HUDEP-2 (cell line): ENCODE results near the gene NRDC.

ENCODE experiments used
- DNase-seq, 76 experiments: peaks; one replicate each; lab custom pipeline; 2025; ENCODE audit not compliant: unreplicated experiment in 76 of 76; lab: John Stamatoyannopoulos, UW

The NRDC gene, protein sequence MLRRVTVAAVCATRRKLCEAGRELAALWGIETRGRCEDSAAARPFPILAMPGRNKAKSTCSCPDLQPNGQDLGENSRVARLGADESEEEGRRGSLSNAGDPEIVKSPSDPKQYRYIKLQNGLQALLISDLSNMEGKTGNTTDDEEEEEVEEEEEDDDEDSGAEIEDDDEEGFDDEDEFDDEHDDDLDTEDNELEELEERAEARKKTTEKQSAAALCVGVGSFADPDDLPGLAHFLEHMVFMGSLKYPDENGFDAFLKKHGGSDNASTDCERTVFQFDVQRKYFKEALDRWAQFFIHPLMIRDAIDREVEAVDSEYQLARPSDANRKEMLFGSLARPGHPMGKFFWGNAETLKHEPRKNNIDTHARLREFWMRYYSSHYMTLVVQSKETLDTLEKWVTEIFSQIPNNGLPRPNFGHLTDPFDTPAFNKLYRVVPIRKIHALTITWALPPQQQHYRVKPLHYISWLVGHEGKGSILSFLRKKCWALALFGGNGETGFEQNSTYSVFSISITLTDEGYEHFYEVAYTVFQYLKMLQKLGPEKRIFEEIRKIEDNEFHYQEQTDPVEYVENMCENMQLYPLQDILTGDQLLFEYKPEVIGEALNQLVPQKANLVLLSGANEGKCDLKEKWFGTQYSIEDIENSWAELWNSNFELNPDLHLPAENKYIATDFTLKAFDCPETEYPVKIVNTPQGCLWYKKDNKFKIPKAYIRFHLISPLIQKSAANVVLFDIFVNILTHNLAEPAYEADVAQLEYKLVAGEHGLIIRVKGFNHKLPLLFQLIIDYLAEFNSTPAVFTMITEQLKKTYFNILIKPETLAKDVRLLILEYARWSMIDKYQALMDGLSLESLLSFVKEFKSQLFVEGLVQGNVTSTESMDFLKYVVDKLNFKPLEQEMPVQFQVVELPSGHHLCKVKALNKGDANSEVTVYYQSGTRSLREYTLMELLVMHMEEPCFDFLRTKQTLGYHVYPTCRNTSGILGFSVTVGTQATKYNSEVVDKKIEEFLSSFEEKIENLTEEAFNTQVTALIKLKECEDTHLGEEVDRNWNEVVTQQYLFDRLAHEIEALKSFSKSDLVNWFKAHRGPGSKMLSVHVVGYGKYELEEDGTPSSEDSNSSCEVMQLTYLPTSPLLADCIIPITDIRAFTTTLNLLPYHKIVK

DNA sequence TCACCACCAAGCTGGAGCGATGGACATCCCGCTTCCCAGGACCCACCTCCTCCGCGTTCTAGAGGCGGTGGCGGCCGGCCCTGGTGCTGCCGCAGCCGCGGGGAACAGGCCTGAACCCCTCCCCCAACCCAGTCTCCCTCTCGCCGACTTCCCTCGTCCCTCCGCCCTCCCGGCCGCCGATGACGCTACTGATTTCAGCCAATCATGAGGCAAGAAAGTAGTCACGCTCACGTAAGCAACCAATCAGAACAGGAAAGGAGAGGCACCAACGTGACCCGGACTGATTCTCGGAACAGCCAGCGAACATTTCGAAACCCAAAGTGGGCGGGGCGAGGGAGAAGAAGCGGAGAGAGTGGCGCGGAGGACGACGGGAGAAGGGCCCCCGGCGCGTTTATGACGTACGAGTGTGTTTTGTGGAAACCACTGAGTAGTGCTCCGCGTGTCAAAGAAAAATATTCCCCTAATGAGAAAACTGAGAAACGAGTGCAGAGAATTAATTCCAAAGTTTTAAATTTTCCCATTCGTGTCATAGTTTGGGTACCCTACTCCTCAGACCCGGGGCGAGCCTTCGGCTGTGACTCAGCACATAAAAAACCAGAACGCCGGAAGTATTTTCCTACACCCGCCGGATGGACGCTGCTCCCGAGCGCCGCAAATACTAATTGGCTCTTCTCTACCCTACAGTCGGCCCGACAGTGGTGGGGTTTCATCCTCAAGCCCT, at the start of gene NRDC:
Gene NRDC, minus strand, starts transcription at position 112 of the 721 bp plus-strand sequence. CDS start 112 bp downstream, outside the sequence.
- peak; percentile 30 to 100 (median 99) for DNase-seq

DNA sequence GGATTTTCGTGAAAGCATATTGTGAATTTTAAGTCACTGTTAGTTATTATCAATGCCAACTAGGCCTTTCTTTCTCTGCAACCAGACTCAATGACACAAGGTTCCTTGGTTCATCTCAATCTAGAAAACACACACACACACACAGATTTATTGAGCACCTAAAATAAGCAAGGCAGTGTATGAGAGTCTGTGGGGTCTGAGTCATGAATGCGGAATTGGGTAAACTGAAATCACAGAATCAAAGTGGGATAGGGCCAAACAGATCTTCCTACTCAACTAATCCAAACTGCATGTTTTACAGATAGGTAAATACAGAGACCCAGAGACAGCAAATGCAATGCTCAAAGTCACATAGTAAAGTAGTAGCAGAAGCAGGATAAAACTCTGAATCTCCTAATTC, 48.5 kb upstream of the NRDC start:
- no peak for DNase-seq

DNA sequence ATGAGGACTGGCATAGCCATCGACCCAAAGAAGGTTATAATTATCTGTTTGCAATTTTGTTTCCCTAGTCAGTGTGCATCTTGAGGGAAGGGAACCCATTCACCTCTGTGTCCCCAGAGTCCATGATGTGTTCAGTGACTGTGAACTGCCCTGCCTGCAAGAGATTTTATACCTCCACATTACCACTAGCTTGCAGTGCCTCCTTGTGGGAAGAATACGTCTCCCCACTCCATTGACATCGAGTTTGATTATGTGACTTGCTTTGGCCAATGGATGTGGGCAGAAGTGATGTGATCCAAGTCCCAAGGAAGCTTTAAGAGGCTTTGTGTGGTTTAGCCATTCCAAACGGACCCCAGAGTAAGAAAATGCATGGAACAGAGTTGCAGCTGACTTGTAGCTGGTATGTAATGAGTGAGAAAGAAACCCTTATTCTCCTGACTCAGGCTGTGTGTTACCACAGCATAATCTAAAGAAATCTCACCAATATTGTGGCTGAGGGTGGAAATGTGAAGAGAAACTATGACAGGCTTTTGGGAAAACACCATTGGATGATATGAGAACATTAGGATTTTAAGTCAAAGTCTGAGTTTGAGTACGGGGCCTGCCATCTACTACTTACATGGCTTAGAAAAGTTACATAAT, 47.8 kb upstream of the NRDC start:
- DNase-seq, result peak in 22 of 76 experiments; percentile 1 to 44 (median 10)

DNA sequence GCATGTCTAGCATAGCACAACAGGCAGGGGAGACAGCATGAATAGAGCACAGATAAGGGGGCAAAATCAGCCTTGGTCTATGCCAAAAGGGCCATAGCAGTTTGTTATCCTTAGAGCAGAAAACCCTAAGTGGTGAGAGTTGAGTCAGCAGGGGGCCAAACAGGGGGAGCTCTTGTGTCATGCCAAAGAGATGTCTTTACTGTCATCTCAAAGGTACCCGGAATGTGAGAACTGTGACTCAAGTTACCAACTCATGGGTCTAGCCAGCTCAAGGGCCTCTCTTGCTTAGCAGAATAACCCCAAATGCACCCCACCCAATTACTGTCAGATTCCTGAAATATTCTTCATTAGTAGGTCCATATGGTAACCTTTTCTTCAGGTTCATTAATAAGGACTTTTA, 45.9 kb upstream of the NRDC start:
- no peak for DNase-seq

DNA sequence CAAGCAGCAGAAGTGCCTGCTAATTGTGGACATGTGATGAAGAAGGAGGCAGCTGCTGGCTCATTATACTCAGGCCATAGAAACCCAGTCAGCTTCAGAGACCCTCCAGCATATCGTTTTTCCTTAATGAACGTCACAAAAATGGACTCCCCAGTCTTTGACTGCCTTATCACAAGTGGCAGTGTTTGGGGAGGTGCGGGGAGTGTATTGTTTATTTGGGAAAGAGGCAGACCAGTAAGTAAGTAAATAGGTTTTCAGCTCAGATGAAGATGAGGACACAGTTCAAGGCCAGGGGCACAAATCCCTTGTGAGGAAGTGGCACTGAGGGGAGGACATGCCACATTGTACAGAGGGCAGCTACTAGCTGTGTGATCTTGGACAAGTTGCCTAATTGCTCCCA, 43.5 kb upstream of the NRDC start:
- DNase-seq, result no peak

DNA sequence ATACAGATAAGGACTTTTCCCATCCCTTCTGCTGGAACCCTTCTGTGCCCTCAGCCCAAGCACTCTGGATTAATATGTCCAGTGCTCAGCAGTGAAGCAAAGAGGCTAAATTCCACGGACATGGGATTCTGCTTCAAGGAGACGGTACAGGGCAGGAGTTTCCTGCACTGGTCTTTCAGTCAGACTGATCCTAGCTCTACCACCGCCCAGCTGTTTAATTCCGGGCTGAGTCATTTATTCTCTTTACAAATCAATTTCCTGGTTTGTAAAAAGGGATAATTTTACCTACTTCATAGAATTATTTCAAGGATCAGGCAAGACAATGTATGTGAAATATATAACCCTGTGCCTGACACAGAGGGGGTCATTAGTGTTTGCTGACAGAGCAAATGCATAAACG, 41.6 kb upstream of the NRDC start:
- DNase-seq, result no peak

DNA sequence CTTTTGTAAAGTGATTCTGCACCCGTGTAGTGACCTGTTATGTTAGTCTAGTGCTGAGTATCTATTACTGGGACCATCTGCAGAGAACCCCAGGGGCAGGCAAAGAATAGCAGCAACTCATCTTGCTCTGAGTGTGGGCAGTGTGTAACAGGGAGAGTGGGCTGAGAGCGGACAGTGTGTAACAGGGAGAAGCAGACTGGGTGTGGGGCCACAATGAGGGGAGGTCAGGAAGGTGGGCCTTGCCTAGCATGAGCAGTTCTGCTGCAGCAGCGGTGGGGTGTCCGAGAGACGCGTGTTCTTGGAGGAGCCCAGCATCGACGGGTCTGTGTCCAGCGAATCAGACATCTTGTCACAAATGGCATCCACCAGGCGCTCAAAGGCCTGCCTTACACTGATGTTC, 41.2 kb upstream of the NRDC start:
- DNase-seq, result no peak

DNA sequence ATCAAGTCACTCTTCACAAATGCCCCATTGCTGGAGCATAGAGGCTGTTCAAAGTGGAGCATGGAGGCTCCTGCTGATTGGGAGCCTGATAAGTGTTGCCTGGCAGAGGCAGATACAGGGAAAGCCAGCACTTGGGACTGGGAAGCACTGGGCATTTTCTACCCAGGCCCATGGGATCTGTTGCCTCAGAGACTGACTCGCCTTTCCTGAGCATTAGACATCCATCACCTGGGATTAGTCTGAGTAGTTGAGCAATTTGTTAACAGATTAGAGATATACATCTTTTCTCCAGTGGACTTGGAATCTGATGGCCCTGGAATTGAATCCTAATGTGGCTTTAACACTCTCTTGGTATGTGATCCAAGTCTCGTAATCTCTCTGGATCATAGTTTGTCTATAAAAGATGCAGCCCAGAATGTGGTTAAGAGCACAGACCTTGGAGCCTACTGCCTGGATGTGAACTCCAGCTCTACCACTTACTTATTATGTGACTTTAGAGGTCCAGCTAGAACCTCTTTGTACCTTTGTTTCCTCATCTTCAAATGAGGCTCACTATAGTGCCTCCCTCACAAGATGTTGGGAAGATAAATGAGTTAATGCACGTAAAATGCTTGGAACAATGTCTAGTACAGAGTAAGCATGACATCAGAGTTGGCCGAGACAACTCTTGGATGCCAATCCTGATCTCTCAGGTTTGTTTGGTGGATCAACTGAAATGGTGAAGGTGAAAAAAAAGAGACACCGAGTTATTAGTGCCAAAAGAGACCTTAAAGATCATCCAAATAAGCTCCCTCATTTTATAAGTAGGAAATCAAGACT, 38.3 kb upstream of the NRDC start:
- no peak for DNase-seq

DNA sequence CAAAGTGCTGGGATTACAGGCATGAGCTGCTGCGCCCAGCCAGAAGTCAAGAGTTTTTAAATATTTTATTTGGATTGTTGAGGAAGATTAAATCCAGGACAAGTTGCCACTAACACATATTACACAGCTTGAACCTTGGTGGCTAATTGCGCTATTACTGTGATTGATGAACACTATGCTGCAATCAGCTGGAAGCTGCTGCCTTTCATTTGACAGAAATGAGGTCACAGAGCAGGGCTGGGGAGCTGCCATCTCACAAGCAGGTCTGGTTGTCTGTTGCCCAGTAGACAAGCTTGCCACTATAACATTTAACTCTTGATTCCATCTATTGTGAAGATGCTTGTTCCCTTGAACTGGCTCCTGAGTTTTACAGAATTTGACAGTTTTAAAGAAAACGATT, 37.4 kb upstream of the NRDC start:
- no peak for DNase-seq

DNA sequence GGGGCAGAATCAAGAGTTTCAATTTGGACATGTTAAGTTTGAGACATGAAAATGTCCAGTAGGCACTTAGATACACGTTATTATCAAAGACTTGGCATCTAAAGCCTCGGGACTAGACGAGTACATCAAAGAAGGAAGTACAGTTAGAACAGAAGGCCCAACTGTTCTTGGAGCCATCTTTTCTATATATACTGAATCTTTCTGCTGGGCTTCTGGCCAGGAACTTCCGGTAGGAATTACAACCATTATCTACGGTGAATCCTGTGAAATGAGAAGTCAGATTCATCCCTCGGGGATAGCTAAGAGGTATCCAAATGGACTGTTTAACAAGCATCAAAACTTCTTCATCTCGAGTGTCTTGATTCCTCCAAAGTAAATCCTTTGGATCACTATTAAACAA, 34.4 kb upstream of the NRDC start:
- DNase-seq, result no peak

DNA sequence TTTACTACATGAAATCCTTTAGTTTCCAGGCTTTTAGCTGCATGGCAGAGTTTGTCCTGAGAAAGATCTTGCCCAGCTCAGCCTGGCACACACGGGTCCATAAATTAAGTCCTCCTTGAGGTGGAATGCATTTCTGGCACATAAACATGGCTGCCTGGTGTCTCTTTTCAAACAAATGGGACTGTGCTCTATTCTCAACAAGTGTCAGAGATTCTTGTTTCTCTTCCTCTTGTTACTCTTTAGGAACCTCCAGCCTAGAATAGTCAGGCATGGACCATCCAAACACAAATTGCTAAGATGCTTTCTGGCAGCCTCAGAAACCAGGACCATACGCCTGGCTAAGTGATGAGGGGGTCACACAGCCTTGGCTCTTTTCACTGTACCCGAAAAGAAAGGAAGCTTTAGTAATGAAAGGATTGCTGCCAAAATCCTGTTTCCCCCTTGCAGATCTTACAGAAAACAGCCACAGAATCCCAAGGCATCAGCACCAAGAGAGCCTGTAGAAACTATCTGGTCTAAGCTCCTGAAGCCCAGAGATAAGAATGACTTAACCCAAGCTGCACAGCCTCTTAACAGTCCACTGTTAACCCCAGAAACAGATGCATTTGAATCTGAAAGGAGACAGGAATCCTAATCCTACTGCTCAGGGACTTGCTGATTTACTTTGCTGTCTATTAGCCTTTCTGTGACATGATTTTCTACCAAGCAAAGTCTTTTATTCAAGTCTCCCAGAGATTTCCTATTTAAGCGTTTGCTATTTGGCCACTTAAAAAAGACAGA, 31.9 kb upstream of the NRDC start:
- no peak for DNase-seq

DNA sequence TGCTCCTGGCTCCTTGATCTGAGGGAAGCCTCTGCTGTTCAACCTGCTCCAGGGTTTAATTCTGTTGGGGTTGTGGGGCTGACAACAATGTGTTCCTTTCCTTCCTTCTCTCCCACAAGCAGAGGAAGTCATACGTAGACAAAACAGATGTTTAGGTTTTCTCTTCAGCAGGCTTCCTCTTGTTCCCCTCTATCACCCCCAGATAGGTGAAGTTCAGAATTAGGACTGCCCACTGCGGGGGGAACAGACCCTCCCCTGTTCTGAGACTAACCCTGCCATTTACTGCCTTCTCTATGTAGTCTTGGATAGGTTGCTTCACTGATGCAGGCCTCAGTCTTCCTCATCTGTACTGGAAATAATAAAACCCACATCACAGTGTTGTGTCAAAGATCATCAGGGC, 30.0 kb upstream of the NRDC start:
- no peak for DNase-seq

DNA sequence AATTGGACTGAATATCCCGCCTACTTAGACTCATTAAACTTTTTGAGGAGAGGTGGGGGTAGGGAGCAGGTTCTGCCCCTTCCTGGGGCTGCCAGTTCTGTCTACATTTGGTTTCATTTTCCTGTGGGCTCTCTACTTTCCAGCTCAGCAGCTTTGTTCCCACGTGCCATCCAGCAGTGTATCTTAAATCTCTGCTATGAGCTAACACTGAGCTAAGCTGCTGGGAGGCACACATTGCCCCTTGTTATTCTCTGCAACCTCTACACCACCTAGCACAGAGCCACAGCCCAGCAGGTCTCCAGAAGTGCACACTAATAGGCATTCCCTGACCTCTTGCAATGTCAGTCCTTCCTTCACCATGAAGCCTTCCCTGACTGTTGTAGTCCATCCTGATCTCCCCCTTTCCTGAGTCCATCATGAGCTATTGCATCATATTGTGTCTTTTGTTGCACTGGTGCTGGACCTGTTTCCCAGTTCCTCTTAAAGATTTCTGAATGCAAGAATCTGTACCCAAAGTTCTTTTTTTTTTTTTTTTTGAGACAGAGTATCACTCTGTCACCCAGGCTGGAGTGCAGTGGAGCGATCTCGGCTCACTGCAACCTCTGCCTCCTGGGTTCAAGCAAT, 28.7 kb upstream of the NRDC start:
- no peak for DNase-seq

DNA sequence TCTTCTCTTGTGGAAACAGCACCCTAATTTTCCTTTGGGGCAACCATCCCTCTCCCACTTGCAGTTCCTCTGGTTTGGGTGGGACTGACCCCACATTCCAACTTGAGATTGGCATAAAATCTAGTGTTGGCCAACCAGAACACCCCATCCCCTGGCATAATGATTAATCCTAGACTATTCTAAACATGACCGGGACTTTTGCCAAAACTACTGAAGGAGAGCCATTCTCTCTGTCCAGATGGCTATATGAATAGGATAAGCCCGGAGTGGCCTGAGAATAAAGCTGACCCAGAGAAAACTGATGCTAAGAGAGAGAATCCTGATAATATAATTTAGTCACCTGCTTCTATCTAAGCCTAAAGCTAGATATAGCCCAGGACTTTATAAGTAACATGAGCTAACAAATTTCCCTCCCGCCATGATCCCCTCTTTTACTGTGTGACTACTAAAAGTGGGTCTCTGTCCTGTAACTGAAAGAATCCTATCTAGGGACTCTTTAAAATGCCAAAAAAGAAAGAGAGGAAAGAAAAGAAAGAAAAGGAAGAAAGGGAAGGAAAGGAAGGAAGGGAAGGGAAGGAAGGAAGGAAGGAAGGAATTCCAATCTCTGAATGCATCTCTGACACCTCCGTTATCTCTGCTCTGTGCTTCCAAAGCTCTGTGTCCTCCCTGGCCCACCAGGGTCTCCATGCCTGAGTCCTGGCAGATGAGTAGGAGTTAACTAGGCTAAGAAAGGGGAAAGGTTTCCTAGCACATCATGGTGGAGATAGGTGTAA, 28.0 kb upstream of the NRDC start:
- no peak for DNase-seq

DNA sequence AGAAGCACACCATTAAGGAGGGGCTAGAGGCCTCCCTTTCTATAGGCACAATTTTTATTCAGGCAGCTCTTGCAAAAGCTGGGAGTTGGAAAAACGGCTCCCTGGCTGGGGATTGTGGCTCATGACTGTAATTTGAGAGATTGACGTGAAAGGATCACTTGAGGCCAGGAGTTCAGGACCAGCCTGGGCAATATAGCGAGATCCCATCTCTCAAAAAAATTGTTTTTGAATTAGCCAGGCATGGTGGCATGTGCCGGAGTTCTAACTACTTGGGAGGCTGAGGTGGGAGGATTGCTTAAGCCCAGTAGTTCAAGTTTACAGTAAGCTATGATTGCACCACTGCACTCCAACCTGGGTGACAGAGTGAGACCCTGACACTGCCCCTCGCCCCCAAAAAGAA, 23.9 kb upstream of the NRDC start:
- no peak for DNase-seq

DNA sequence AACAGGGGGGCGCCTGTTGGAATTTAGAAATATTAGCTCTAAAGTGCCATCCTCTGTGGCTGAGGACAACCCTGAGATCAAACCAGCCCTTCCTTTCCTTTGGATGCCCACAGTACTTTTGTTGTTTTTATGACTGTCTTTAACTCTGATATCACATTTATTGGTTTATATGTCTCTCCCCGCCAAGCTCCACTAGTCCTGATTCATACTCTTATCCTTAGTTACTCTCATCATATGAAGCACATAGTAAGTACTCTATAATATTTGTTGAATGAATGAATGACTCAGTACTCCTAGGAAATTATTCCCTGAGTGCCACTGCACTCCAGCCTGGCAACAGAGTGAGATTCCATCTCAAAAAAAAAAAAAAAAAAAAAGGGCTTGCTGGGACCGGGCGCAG, 22.6 kb upstream of the NRDC start:
- DNase-seq, result no peak

DNA sequence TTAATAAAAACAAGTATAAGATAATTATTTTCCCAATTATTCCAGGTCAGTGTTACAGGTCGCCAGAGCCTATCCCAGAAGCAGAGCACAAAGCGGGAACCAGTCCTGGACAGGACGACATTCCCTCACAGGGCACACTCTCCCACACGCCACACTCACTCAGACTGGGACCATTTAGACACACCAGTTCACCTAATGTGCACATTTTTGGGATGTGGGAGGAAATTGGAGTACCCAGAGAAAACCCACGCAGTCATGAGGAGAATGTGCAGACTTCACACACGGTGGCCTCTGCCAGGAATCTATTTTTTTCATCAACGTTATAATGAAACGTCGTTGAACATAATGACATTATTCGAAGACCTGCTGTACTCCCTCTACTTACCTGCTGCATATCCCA, 20.5 kb upstream of the NRDC start:
- DNase-seq, result no peak
